Measurements from ENCODE around the gene CCDC188.
"Not testable (repeated sequence)": the region's sequence is repeated elsewhere in the genome, so short reads cannot be mapped to it uniquely, and the experiment has no call there.

The CCDC188 gene

DNA sequence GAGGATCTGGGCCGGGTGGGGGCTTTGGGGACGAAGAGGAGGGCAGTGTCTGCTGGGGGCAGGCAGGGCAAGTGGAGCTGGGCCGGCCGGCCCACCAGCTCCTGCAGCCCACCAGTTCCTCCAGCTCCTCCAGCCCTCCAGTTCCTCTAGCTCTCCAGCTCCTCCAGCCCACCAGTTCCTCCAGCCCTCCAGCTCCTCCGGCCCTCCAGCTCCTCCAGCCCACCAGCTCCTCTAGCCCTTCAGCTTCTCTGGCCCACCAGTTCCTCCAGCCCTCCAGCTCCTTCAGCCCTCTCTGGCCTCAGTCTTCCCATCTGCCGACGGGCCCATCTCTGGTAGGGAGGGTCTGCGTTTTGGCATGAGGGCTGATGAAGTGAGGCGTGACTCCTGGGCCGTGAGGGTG lies 9.2 kb upstream of the CCDC188 start:
- H2AFZ ChIP-seq (ENCODE audit: low read length) = no peak overlapping the region
- H3F3A ChIP-seq (ENCODE audit: insufficient read depth, low read length) = no peaks in the 10 kb centered on the region
- H3K27ac ChIP-seq (ENCODE audit: low read depth, low read length, poor library complexity, severe bottlenecking) = no peak overlapping the region
- no peaks in the 10 kb centered on the region for H4K20me1 ChIP-seq (ENCODE audit: insufficient read depth, low read length)
- no peak overlapping the region for H3K9ac ChIP-seq (ENCODE audit: low read length)
- no peaks in the 10 kb centered on the region for H3K27me3 ChIP-seq (ENCODE audit: insufficient read depth, low read length)
- no peaks in the 10 kb centered on the region for H3K9me2 ChIP-seq (ENCODE audit: low read depth, low read length)
- H3K36me3 ChIP-seq (ENCODE audit: insufficient read depth, low read length) = no peaks in the 10 kb centered on the region
- no peak for TF ChIP-seq EZH2 (IDR thresholded peaks at IDR 0.05; ENCODE audit: borderline replicate concordance, low read length)
- TF ChIP-seq, protein P1, sequence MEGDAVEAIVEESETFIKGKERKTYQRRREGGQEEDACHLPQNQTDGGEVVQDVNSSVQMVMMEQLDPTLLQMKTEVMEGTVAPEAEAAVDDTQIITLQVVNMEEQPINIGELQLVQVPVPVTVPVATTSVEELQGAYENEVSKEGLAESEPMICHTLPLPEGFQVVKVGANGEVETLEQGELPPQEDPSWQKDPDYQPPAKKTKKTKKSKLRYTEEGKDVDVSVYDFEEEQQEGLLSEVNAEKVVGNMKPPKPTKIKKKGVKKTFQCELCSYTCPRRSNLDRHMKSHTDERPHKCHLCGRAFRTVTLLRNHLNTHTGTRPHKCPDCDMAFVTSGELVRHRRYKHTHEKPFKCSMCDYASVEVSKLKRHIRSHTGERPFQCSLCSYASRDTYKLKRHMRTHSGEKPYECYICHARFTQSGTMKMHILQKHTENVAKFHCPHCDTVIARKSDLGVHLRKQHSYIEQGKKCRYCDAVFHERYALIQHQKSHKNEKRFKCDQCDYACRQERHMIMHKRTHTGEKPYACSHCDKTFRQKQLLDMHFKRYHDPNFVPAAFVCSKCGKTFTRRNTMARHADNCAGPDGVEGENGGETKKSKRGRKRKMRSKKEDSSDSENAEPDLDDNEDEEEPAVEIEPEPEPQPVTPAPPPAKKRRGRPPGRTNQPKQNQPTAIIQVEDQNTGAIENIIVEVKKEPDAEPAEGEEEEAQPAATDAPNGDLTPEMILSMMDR (IDR thresholded peaks at IDR 0.05; ENCODE audit: low read length) = no peak
- H3K4me1 ChIP-seq (ENCODE audit: insufficient read depth, low read length, severe bottlenecking) = no peaks in the 10 kb centered on the region
- H3K4me3 ChIP-seq (ENCODE audit: low read depth, low read length, poor library complexity, severe bottlenecking) = no peak overlapping the region
- no peaks in the 10 kb centered on the region for H3K79me2 ChIP-seq (ENCODE audit: insufficient read depth, low read length)
- no peak overlapping the region for H3K4me2 ChIP-seq (ENCODE audit: low read length)
- no peaks in the 10 kb centered on the region for H3K9me3 ChIP-seq (ENCODE audit: low read length)

DNA sequence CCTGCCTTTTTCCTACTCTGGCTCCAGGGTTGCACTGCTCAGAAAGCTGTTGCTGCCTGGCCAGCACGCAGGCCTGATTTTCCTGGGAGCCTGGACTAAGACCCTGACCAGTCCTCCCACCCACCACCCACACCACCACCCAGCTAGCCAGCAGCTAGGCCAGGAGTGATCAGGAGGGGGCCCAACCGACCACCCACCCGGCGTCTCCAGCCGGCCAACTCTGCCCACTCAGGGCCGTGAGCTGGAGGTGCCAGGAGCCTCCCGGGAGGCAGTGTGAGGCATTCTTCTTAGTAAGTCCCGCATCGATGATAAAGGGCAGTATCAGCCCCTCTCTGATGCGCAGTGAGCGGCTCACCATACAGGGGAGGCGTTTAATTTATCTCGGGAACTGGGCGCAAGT lies 8.7 kb upstream of the CCDC188 start:
- not testable (repeated sequence) for H3K4me1 ChIP-seq (ENCODE audit: insufficient read depth, low read length, severe bottlenecking); H3K27ac ChIP-seq (ENCODE audit: low read depth, low read length, poor library complexity, severe bottlenecking); H2AFZ ChIP-seq (ENCODE audit: low read length); H3K4me3 ChIP-seq (ENCODE audit: low read depth, low read length, poor library complexity, severe bottlenecking); H3K36me3 ChIP-seq (ENCODE audit: insufficient read depth, low read length); H3K9ac ChIP-seq (ENCODE audit: low read length); H3K9me2 ChIP-seq (ENCODE audit: low read depth, low read length); H3K9me3 ChIP-seq (ENCODE audit: low read length); H3K27me3 ChIP-seq (ENCODE audit: insufficient read depth, low read length); H3F3A ChIP-seq (ENCODE audit: insufficient read depth, low read length); H3K4me2 ChIP-seq (ENCODE audit: low read length); H3K79me2 ChIP-seq (ENCODE audit: insufficient read depth, low read length); H4K20me1 ChIP-seq (ENCODE audit: insufficient read depth, low read length)

DNA sequence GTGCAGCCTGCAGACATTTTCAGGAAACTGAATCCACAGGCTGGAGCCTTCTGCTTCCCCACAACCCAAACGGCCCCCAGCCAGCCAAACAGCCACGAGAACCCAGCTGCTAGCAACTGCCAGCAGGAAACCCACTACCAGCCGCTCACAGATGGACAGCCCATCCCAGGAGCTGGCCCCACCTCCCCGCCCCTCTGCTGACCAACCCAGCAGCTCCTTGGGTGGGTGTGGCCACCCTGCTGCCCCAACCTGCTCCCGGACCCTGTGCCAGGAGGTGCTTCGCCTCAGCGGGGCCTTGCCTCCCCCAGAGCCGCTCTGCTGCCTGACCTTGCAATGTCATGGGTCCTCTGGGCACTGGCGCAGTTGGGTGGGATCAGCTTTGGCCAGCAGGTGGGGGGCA lies 8.2 kb upstream of the CCDC188 start:
- Histone ChIP-seq H3K4me3 (ENCODE audit: low read depth, low read length, poor library complexity, severe bottlenecking) (no peak overlapping the region), H4K20me1 (ENCODE audit: insufficient read depth, low read length) (no peaks in the 10 kb centered on the region), H3K9me3 (ENCODE audit: low read length) (no peaks in the 10 kb centered on the region), H3K36me3 (ENCODE audit: insufficient read depth, low read length) (no peaks in the 10 kb centered on the region), H3K4me2 (ENCODE audit: low read length) (no peak overlapping the region), H2AFZ (ENCODE audit: low read length) (no peak overlapping the region), H3K27ac (ENCODE audit: low read depth, low read length, poor library complexity, severe bottlenecking) (no peak overlapping the region), H3K9me2 (ENCODE audit: low read depth, low read length) (no peaks in the 10 kb centered on the region), H3K27me3 (ENCODE audit: insufficient read depth, low read length) (no peaks in the 10 kb centered on the region), H3K9ac (ENCODE audit: low read length) (no peak overlapping the region), H3K4me1 (ENCODE audit: insufficient read depth, low read length, severe bottlenecking) (no peaks in the 10 kb centered on the region), H3F3A (ENCODE audit: insufficient read depth, low read length) (no peaks in the 10 kb centered on the region), H3K79me2 (ENCODE audit: insufficient read depth, low read length) (no peaks in the 10 kb centered on the region)
- TF ChIP-seq, protein P1 (IDR thresholded peaks at IDR 0.05; ENCODE audit: low read length) = no peak
- TF ChIP-seq EZH2 (IDR thresholded peaks at IDR 0.05; ENCODE audit: borderline replicate concordance, low read length) = no peak

DNA sequence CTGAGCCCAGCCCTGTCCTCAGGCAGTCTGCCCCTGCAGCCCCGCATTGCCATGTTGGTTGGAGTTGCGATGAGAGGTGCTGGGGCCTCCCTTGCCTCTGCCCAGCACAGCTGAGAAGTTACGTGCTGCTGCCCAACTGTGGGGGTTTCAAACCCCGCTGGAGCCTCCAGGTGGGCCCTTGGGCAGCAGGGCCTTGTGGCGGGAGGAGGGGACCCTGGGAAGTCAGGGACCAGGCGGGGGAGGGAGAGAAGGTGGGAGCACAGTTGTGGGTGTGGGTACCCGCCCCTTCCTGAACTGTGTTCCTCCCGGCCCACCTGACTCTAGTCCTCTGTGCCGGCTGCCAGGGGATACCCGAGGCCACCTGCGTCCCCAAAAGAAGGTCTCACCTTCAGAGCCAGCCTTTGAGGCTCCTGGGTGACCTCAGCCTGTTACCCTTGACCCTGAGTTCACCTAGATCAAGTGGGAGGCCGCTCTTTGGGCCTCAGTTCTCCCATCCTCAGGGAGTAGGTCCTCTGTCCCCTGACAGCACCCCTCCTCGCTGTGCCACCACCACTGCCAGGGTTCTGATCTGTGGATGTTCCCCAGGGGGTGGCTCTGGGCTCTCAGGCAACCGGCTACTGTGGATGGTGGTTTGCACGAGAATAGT lies 7.7 kb upstream of the CCDC188 start:
- Histone ChIP-seq H3K4me3 (ENCODE audit: low read depth, low read length, poor library complexity, severe bottlenecking) (no peak overlapping the region), H3F3A (ENCODE audit: insufficient read depth, low read length) (no peaks in the 10 kb centered on the region), H3K4me1 (ENCODE audit: insufficient read depth, low read length, severe bottlenecking) (no peaks in the 10 kb centered on the region), H3K9me2 (ENCODE audit: low read depth, low read length) (no peaks in the 10 kb centered on the region), H3K9ac (ENCODE audit: low read length) (no peak overlapping the region), H3K27me3 (ENCODE audit: insufficient read depth, low read length) (no peaks in the 10 kb centered on the region), H3K4me2 (ENCODE audit: low read length) (no peak overlapping the region), H3K27ac (ENCODE audit: low read depth, low read length, poor library complexity, severe bottlenecking) (no peak overlapping the region), H3K9me3 (ENCODE audit: low read length) (no peaks in the 10 kb centered on the region), H4K20me1 (ENCODE audit: insufficient read depth, low read length) (no peaks in the 10 kb centered on the region), H2AFZ (ENCODE audit: low read length) (no peak overlapping the region), H3K36me3 (ENCODE audit: insufficient read depth, low read length) (no peaks in the 10 kb centered on the region), H3K79me2 (ENCODE audit: insufficient read depth, low read length) (no peaks in the 10 kb centered on the region)
- TF ChIP-seq, protein P1 (IDR thresholded peaks at IDR 0.05; ENCODE audit: low read length) = no peak
- no peak for TF ChIP-seq EZH2 (IDR thresholded peaks at IDR 0.05; ENCODE audit: borderline replicate concordance, low read length)

All from OCI-LY1 (cell line).